GM18502 (cell line): ENCODE results near the gene PTCH2.
"Not testable (repeated sequence)": the region's sequence is repeated elsewhere in the genome, so short reads cannot be mapped to it uniquely, and the experiment has no call there.

ENCODE experiments used
- ATAC-seq: cut with Tn5 transposase; IDR thresholded peaks from one replicate; pipeline ENCODE4 v1.9.1; 2021; ENCODE audit warnings: mild to moderate bottlenecking; ENCODE audit not compliant: unreplicated experiment, poor library complexity

The PTCH2 gene

GRCh38 chr1:44847845-44848244 is 4.8 kb upstream of the PTCH2 start:
- no peak for ATAC-seq

- no peak for ATAC-seq
These were observed 3.9 kb upstream of the PTCH2 start for GRCh38 chr1:44846985-44847384.

DNA sequence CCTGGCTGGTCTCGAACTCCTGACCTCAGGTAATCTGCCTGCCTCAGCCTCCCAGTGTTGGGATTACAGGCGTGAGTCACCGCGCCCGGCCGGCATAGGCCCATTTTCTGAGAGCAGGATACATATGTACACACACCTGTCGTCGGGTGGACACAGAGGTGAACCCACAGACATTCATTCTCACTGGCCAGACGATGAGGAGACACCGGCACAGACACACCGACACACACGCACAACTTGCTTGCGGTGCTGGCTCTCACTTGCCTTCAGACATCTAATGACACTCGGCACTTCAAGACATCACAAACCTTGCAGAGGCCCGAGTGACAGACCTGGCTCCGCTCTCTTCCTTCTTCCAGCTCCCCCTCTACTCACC is 579 bp downstream of the PTCH2 start:
- ATAC-seq: no peak

- ATAC-seq: no peak
These were observed 3.5 kb downstream of the PTCH2 start for GRCh38 chr1:44839576-44839975.

GRCh38 chr1:44838294-44838693 is 4.8 kb downstream of the PTCH2 start:
- ATAC-seq: not testable (repeated sequence)

- no peak for ATAC-seq
These were observed 7.0 kb downstream of the PTCH2 start for GRCh38 chr1:44835738-44836675.

DNA sequence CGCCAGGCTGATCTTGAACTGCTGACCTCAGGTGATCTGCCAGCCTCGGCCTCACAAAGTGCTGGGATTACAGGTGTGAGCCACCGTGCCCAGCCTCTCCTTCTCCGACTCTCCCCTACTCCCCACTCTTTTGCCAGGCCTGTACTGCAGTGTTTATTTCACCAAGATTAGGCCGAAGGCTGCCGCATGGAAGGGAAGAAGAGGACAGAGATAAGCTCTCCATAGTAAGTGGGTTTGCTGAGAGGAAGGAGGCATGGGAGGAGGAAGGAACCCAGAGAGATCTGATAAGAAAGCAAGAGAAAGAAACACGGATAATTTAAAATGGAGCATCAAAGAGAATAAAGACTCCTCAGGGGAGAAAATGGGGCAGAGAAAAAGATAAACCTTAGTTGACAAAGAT is 8.7 kb downstream of the PTCH2 start:
- no peak for ATAC-seq

DNA sequence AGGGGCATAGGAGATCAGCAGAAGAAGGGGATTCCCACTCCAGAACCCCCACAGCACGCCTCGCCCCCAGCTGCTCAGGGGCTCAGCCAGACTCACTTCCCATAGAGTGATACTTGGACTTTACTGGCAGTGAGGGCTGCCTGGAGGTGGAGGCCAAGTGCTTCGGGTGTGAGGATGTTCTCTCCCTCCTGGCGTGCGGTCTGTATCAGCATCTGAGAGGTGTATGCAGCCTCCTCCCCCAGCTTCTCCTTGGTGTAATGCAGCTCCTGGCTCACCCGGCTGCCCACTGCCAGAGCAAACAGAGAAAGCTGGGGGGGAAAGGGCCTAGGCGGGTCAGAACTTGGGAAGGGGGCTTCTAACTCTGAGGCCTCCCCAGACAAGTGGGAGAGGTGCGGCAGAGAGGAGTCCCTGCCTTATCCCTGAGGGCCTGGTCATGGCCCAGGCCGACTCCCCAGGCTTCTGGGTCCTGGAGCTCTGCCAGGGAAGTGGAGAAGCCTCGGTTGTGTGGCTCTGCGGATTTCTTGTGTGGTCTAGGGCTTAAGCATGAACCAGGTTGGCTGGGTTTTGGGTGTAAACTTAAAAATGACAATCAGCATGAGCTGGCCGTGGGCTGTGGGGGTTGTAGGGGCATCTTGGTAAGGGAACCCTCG is 10.9 kb downstream of the PTCH2 start:
- ATAC-seq: no peak

GRCh38 chr1:44831516-44831915 is 11.5 kb downstream of the PTCH2 start:
- ATAC-seq: no peak

GRCh38 chr1:44830900-44831304 is 12.2 kb downstream of the PTCH2 start:
- no peak for ATAC-seq

GRCh38 chr1:44829506-44830384 is 13.3 kb downstream of the PTCH2 start:
- no peak for ATAC-seq

GRCh38 chr1:44828841-44829440 is 14.1 kb downstream of the PTCH2 start:
- ATAC-seq: no peak

GRCh38 chr1:44828003-44828651 is 14.9 kb downstream of the PTCH2 start:
- no peak for ATAC-seq

- ATAC-seq: no peak
These were observed 15.7 kb downstream of the PTCH2 start for GRCh38 chr1:44827197-44828002.

DNA sequence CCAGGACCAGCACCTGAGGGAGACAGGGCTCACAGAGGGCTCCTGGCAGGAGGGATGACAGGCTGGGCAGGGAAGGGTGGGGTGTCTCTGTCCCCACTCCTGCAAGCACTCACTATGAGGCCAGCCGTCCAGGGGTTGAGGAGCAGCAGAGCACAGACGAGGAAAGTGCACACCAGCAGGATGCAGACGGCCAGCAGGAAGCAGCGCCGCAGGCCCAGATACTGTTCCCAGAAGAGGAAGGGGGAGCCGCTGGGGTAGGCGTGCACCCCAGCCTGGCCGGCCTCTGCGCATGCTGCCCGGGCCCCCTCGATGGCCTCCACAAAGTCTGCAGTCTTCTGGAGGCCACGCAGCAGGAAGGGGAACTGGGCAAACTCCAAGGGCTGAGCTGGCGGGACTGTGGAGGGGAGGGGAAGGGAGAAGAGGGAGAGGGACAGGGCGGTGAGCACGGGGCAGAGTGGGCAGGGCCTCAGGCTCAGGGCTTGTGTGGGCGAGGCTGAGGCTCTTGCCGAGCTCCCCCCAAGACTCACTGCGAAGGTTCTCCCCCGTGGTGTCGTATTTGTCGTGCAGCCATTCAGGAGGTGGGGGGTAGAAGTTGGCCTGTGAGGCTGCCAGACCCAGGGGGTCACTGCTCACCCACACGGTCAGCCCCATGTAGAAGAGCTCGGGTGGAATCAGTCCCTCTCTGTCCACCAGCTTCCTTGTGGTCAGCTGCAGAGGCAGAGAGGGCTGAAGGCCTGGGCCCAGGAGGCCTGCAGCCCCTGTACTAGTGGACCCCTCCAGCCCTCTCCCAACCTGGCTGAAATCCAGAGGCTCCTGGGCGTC is 16.5 kb downstream of the PTCH2 start:
- no peak for ATAC-seq

- ATAC-seq: not testable (repeated sequence)
These were observed 18.7 kb downstream of the PTCH2 start for GRCh38 chr1:44824392-44824791.

- no peak for ATAC-seq
These were observed 20.0 kb downstream of the PTCH2 start for GRCh38 chr1:44822981-44823451.

GRCh38 chr1:44822131-44822701 is 20.8 kb downstream of the PTCH2 start:
- no peak for ATAC-seq
